ENCODE data around the gene SLC25A52.

GRCh38 chr18:31739651-31740050, 21.0 kb downstream of the SLC25A52 start:
- TF ChIP-seq ZNF274 (IDR thresholded peaks at IDR 0.05; ENCODE audit: low read depth, low read length) (no peak), SUZ12 (IDR thresholded peaks at IDR 0.05; ENCODE audit: extremely low read depth, insufficient read depth, insufficient read length) (no peak)
